ENCODE data around the gene ARHGAP25.
A peak's percentile ranks its signal among the peaks of the same experiment; 100 is the strongest.

Gene ARHGAP25

GRCh38 chr2:68720665-68721064 is 13.9 kb upstream of the ARHGAP25 start:
- no peak for TF ChIP-seq ZFX (IDR thresholded peaks at IDR 0.05)
- TF ChIP-seq, protein P1, sequence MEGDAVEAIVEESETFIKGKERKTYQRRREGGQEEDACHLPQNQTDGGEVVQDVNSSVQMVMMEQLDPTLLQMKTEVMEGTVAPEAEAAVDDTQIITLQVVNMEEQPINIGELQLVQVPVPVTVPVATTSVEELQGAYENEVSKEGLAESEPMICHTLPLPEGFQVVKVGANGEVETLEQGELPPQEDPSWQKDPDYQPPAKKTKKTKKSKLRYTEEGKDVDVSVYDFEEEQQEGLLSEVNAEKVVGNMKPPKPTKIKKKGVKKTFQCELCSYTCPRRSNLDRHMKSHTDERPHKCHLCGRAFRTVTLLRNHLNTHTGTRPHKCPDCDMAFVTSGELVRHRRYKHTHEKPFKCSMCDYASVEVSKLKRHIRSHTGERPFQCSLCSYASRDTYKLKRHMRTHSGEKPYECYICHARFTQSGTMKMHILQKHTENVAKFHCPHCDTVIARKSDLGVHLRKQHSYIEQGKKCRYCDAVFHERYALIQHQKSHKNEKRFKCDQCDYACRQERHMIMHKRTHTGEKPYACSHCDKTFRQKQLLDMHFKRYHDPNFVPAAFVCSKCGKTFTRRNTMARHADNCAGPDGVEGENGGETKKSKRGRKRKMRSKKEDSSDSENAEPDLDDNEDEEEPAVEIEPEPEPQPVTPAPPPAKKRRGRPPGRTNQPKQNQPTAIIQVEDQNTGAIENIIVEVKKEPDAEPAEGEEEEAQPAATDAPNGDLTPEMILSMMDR (conservative IDR thresholded peaks at IDR 0.05) = no peak
- H3K27ac ChIP-seq = no peak overlapping the region

DNA sequence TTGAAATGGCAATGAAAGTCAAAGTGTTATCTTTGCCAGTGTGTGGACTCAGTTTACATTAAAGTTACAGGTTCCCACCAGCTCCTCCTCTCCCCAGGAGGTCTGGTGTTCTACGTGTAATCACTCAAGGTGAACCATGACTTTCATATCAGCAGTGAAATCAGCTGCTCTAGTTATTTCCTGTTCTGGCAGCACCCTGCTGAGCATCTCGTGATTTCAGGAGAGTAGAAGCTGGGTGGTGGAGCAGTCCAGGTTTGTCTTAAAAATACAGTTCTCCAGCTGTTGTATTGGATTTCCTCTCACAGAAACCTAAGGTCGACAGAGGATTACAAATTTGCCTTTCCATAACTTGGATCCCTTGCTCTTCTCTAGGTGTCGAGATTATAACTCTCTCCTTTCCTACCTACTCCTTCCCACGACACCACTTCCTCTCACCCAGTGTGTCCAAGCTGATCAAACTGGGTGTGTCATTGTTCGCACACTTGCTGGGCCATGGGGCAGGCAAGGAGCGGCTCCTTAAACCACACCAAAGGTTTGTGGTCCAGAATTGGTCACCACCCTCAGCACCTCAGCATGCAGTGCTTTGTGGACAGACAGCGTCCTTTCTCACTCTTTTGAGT is 13.0 kb upstream of the ARHGAP25 start:
- TF ChIP-seq ZFX (IDR thresholded peaks at IDR 0.05) = no peak
- TF ChIP-seq, protein P1 (conservative IDR thresholded peaks at IDR 0.05) = no peak

DNA sequence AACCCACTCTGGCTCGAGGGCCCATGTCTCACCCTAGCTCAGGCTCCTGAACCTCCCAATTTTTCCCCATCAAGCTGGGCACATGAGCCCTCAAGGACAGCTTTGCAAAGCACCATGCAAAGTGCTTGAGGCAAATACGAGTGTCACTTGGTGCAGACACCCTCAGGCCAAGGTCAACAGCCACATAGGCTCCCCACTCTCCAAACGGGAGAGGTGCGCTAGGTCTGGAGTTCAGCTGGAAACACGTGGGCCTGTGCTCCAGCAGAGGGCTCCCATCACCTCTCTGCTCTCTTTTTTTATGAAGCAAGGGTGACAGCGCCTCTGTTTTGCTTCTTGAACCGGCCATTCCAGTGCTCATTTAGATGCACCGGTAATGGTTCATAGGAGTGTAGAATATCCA is 11.9 kb upstream of the ARHGAP25 start:
- TF ChIP-seq, protein P1 (conservative IDR thresholded peaks at IDR 0.05) = no peak
- TF ChIP-seq ZFX (IDR thresholded peaks at IDR 0.05) = no peak
- H3K27ac ChIP-seq = no peak overlapping the region

More for the DNA sequence above, 13.0 kb upstream of the ARHGAP25 start:
- 0 out of 2 replicates have a peak overlapping the region, but pooled peaks have one; percentile 10 for H3K27ac ChIP-seq

GRCh38 chr2:68723181-68723580 is 11.4 kb upstream of the ARHGAP25 start:
- no peak overlapping the region for H3K27ac ChIP-seq
- TF ChIP-seq ZFX (IDR thresholded peaks at IDR 0.05) = no peak
- TF ChIP-seq, protein P1 (conservative IDR thresholded peaks at IDR 0.05) = no peak

- TF ChIP-seq, protein P1 (conservative IDR thresholded peaks at IDR 0.05) = no peak
- TF ChIP-seq ZFX (IDR thresholded peaks at IDR 0.05) = no peak
- H3K27ac ChIP-seq = no peak overlapping the region
Observed at GRCh38 chr2:68726100-68726499, 8.5 kb upstream of the ARHGAP25 start.

DNA sequence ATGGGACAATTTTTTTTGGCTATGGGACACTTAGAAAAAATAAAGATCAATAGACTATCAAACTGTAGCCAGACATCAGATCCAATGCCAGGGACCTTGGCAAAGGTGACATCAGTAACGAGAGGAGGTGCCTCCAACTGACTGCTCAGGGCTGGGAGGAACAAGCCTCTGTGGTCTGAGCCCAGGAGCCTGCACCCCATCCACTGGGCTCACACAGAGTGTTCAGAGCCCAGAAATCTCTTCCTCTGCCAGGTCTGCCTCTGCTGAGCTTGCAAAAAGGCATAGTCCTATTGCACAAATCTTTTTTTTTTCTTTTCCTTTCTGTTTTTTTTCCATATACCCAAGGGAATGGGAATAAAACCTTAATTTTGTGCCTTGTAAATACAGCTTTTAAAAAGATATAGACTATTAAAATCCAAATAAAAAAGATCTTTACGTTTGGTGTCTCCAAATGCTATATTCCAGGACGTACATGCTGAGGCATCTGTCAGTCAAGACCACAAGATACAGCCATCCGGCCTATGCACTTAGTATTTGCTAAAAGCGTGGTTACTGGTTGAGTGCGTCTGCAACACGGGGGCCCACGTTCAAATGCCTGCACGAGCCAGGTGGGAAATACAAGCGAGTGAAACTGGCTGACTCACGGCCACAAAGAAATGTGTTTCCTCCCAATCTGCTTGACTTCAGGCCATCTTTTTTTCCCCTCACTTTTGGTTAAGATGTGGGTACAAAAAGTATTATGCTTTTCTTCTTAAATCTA is 7.8 kb upstream of the ARHGAP25 start:
- H3K27ac ChIP-seq = no peak overlapping the region
- TF ChIP-seq, protein P1 (conservative IDR thresholded peaks at IDR 0.05) = no peak
- TF ChIP-seq ZFX (IDR thresholded peaks at IDR 0.05) = no peak

GRCh38 chr2:68727683-68728375 is 6.8 kb upstream of the ARHGAP25 start:
- no peak overlapping the region for H3K27ac ChIP-seq
- no peak for TF ChIP-seq ZFX (IDR thresholded peaks at IDR 0.05)
- TF ChIP-seq, protein P1 (conservative IDR thresholded peaks at IDR 0.05) = no peak

Data from C4-2B (cell line).